AG04449 (cell line): ENCODE results near the gene RTKN2.

ENCODE experiments used
- CTCF ChIA-PET: fragments of 350-600 bp; formaldehyde crosslinking; extraction: SDS; loops from one replicate; lab custom pipeline; 2021; ENCODE audit warnings: antibody characterized with exemption; lab: Yijun Ruan, JAX
- POLR2A ChIA-PET: fragments of 400-600, 350-600 bp; formaldehyde crosslinking; extraction: SDS; loops from one replicate; lab custom pipeline; 2020; ENCODE audit warnings: antibody characterized with exemption, inconsistent platforms; lab: Yijun Ruan, JAX
- DNase-seq: peaks from one replicate; pipeline ENCODE4 v3.0.0-alpha.2; 2010; ENCODE audit warnings: low read depth, low spot score
- H3K4me3 ChIP-seq: 2 replicates; pipeline ENCODE4 v1.5.1; 2011; ENCODE audit warnings: low read depth, mild to moderate bottlenecking, control low read depth, low read length
- TF ChIP-seq, protein P1 (sequence below): IDR thresholded peaks from one replicate; pipeline ENCODE4 v1.5.1; 2011; ENCODE audit warnings: mild to moderate bottlenecking, moderate library complexity, low read length, control low read depth, inconsistent platforms; ENCODE audit not compliant: insufficient read depth; ENCODE audit errors: missing control alignments

RTKN2 gene

DNA sequence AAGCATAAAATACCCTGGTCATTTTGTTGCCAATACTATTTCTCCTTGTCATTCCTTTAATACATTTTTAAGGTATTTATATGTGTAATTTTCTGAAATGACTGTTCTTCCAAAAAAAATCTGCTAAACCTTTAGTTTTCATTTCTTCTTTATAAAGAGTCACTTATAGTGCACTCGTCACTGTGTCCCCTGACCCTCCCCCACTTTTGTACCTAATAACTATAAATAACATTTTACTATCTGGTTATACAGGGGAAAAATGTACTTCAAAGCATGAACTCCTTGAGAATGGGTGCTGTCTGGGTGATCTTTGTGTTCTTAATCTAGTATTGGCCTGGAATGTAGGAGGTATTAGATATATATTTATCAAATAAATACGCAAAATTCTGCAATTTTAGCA is 31.1 kb downstream of the RTKN2 start:
- TF ChIP-seq, protein P1, sequence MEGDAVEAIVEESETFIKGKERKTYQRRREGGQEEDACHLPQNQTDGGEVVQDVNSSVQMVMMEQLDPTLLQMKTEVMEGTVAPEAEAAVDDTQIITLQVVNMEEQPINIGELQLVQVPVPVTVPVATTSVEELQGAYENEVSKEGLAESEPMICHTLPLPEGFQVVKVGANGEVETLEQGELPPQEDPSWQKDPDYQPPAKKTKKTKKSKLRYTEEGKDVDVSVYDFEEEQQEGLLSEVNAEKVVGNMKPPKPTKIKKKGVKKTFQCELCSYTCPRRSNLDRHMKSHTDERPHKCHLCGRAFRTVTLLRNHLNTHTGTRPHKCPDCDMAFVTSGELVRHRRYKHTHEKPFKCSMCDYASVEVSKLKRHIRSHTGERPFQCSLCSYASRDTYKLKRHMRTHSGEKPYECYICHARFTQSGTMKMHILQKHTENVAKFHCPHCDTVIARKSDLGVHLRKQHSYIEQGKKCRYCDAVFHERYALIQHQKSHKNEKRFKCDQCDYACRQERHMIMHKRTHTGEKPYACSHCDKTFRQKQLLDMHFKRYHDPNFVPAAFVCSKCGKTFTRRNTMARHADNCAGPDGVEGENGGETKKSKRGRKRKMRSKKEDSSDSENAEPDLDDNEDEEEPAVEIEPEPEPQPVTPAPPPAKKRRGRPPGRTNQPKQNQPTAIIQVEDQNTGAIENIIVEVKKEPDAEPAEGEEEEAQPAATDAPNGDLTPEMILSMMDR = no peak
- CTCF ChIA-PET = interaction anchor here (1.3 to 2.7 kb wide), 2 partner anchors 8 to 199 kb away, joined by 4 to 13 read pairs; no protein-coding TSS in a partner anchor

DNA sequence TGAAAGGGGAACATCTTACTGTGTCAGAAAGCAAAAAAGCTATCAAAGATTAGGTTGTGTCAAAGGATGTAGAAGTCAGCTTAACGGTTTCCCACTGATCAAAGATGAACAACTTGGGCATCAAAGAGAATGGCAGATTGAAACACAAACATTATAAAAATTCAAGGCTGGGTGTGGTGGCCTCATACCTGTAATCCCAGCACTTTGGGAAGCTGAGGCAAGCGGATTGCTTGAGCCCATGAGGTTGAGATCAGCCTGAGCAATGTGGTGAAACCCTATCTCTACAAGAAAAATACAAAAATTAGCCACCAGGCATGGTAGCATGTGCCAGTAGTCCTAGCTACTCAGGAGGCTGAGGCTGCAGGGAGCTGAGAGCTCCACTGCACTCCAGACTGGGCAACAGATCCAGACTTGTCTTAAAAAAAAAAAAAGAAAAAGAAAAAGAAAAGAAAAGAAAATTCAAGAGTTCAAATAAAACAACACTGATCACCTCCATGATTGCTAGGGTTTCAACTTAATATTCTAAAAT is 34.5 kb downstream of the RTKN2 start:
- ChIA-PET POLR2A (interaction anchor here (1.2 kb wide), 1 partner anchor 184 kb away, joined by 4 read pairs; no protein-coding TSS in a partner anchor), CTCF (interaction anchor here (1.2 to 2.5 kb wide), 3 partner anchors 11 to 330 kb away, joined by 3 to 9 read pairs (median 5); no protein-coding TSS in a partner anchor)
- H3K4me3 ChIP-seq = no peak overlapping the region
- no peak for DNase-seq
- TF ChIP-seq, protein P1 = no peak

More for the DNA sequence above, 31.1 kb downstream of the RTKN2 start:
- DNase-seq = no peak
- no peak overlapping the region for H3K4me3 ChIP-seq
- POLR2A ChIA-PET = no interaction called here

DNA sequence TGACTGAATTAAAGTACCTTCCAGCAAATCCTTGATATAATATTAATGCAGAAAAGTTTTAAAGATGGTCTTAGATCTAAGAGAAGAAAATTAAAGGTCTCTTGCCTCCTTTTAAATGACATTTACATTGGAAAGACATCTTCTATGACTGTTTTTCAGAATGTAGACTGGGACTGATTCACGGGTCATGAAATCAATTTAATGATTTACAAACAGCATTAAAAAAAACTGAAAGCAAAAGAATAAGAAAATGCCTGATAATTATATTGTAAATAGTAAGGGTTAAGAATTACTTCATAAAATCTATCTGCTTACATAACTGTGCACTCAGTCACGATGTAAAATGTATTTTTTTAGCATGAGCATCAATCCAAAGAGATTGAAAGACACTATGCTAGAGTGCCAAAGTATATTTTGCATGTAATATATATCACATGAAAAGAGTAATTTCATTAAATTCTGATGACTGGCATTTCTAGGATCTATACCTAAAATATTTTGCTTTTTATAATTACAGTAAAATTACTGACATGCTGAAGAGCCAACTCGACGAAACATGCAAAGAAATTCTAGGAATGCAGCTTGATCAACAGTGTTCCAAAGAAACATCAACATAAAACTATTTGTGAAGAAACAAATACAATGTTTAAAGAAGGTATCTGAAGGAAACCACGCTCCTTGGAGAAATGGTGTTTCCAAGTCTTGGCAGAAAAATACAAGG is 35.1 kb downstream of the RTKN2 start:
- TF ChIP-seq, protein P1 = no peak
- CTCF ChIA-PET = interaction anchor here (1.2 to 2.5 kb wide), 2 partner anchors 12 to 330 kb away, joined by 3 to 9 read pairs; no protein-coding TSS in a partner anchor
- no peak overlapping the region for H3K4me3 ChIP-seq
- DNase-seq = no peak
- POLR2A ChIA-PET = interaction anchor here (1.2 kb wide), 1 partner anchor 184 kb away, joined by 4 read pairs; no protein-coding TSS in a partner anchor

DNA sequence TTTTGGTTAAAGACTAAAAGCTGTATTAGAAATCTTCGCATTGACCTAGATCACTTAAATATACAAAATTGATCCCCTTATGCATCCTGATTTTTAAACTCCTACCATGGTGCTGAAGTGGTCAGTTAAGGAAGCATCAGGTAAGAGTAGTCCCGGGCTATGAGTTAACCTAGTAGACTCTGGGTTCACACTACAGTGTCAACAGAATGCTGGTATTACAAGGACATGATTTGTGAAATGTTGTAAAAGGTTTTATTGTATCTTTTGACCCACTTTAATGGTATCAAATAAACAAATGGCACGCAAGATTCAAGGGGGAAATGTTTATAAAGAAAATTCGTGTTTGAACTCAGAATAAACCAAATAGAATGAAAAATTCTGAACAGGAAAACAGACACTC is 36.8 kb downstream of the RTKN2 start:
- POLR2A ChIA-PET = interaction anchor here (1.2 to 1.3 kb wide), 3 partner anchors 135 to 183 kb away, joined by 3 to 7 read pairs (median 4); no protein-coding TSS in a partner anchor
- TF ChIP-seq, protein P1 = no peak
- H3K4me3 ChIP-seq = no peak overlapping the region
- no peak for DNase-seq
- CTCF ChIA-PET = interaction anchor here (1.1 kb wide), 1 partner anchor 159 kb away, joined by 3 read pairs; no protein-coding TSS in a partner anchor

DNA sequence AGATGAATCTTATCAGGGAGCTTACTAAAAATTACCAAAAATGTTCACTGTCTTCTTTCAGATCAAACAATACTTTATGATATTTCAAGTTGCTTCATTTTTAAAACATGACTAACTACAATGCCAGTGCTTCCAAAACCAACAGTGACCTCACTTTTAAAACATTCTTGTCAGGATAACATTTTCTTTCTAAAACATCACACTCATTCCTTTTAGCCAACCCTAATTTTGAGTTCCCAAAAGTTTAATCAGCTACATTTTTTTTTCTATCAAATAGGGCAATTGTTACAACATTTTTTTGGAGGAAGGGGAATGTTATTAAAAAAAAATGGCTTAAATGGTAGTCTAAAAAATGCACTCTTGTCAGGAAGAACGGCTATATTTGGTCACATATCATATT is 37.3 kb downstream of the RTKN2 start:
- peak; percentile 70 for DNase-seq
- TF ChIP-seq, protein P1 = no peak
- H3K4me3 ChIP-seq = no peak overlapping the region
- POLR2A ChIA-PET = interaction anchor here (0.6 to 1.3 kb wide), 4 partner anchors 12 to 1041 kb away, joined by 3 to 7 read pairs (median 3); no protein-coding TSS in a partner anchor
- CTCF ChIA-PET = interaction anchor here (0.8 to 1.1 kb wide), 2 partner anchors 8 to 159 kb away, joined by 3 read pairs; no protein-coding TSS in a partner anchor
